ENCODE data around the gene SEMA5A. TPM values are rescaled to one million over a fixed set of nuclear protein-coding genes. Genes with fewer than 3 reads are reported as not detected.

The SEMA5A gene
- total and polyA plus RNA-seq, 7 donors: 0.24 to 3.9 (median 0.66) TPM

DNA sequence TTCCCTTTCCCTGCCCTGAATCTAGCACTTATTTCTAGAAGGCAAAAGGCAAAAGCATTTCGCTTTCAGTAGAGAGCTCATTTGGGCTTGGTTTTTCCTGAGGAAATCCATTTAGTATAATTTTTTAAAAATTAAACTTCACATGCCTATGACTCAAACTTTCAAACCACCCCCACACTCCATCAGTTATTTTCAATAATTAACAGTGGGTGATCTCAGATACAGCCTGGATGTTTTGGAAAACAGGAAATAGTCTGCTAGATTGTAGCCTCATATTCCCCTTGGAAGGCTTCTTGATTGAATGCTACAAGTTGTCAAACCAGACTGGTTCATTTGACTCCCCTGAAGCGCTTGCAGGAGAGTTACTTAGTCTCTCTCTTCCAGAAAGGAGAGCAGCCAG lies 40.6 kb downstream of the SEMA5A start:
- intact Hi-C loops (cut with DNase I): no loop called here
- H3K27me3 ChIP-seq (ENCODE audit: insufficient read depth in 3 of 3, low read length in 2 of 3): no peaks in the 10 kb centered on the region
- no peak for ATAC-seq
- no peak overlapping the region for H3K4me3 ChIP-seq
- no peaks in the 10 kb centered on the region for H3K36me3 ChIP-seq (ENCODE audit: insufficient read depth in 1 of 2, low read depth in 1 of 2)
- no peak overlapping the region for H3K27ac ChIP-seq
- DNase-seq: no peak
- TF ChIP-seq, protein P1, sequence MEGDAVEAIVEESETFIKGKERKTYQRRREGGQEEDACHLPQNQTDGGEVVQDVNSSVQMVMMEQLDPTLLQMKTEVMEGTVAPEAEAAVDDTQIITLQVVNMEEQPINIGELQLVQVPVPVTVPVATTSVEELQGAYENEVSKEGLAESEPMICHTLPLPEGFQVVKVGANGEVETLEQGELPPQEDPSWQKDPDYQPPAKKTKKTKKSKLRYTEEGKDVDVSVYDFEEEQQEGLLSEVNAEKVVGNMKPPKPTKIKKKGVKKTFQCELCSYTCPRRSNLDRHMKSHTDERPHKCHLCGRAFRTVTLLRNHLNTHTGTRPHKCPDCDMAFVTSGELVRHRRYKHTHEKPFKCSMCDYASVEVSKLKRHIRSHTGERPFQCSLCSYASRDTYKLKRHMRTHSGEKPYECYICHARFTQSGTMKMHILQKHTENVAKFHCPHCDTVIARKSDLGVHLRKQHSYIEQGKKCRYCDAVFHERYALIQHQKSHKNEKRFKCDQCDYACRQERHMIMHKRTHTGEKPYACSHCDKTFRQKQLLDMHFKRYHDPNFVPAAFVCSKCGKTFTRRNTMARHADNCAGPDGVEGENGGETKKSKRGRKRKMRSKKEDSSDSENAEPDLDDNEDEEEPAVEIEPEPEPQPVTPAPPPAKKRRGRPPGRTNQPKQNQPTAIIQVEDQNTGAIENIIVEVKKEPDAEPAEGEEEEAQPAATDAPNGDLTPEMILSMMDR (IDR thresholded peaks at IDR 0.05): no peak
- no peaks in the 10 kb centered on the region for H3K4me1 ChIP-seq
- H3K9me3 ChIP-seq: no peaks in the 10 kb centered on the region
- 80 to 87% (median 83%) methylated on average over 2 of the region's 2 CpGs for WGBS, 3 donors

DNA sequence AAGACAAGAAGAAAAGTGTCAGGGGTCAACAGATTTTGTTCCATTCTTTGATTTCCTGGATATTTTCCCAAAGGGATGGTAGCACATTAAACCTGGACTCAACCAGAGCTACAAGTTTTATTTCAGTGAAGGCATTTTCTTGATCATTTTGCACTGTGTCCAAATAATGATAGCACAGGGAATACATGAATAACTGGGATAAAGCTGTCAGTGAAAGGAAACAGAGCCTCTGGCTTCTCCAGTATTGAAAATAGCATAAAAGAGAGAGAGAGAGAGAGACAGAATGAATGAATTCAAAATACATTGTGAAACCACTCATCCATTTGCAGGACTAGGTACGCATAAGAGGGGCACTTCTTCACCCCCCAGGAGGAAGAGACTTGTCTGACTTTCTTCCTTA lies 43.0 kb downstream of the SEMA5A start:
- WGBS, 3 donors: 90 to 96% (median 90%) methylated on average over 1 of the region's 1 CpG
- intact Hi-C loops (cut with DNase I): no loop called here
- TF ChIP-seq, protein P1 (IDR thresholded peaks at IDR 0.05): no peak

GRCh38 chr5:9502050-9502834 lies 43.6 kb downstream of the SEMA5A start:
- Histone ChIP-seq H3K4me3 (no peak overlapping the region), H3K27me3 (ENCODE audit: insufficient read depth in 3 of 3, low read length in 2 of 3) (no peaks in the 10 kb centered on the region), H3K9me3 (no peaks in the 10 kb centered on the region), H3K36me3 (ENCODE audit: insufficient read depth in 1 of 2, low read depth in 1 of 2) (no peaks in the 10 kb centered on the region), H3K4me1 (no peaks in the 10 kb centered on the region), H3K27ac (no peak overlapping the region)
- no peak for DNase-seq
- WGBS, 3 donors: 57 to 61% (median 61%) methylated on average over 4 of the region's 4 CpGs
- TF ChIP-seq, protein P1 (IDR thresholded peaks at IDR 0.05): no peak
- intact Hi-C loops (cut with DNase I): no loop called here
- ATAC-seq: peak in 3 of 4 donors; percentile 49 to 88 (median 67)

More for the DNA sequence above, 43.0 kb downstream of the SEMA5A start:
- Histone ChIP-seq H3K27me3 (ENCODE audit: insufficient read depth in 3 of 3, low read length in 2 of 3) (no peaks in the 10 kb centered on the region), H3K9me3 (no peaks in the 10 kb centered on the region), H3K27ac (no peak overlapping the region), H3K36me3 (ENCODE audit: insufficient read depth in 1 of 2, low read depth in 1 of 2) (no peaks in the 10 kb centered on the region), H3K4me3 (no peak overlapping the region), H3K4me1 (no peaks in the 10 kb centered on the region)
- ATAC-seq: no peak
- no peak for DNase-seq

- Histone ChIP-seq H3K27me3 (ENCODE audit: insufficient read depth in 3 of 3, low read length in 2 of 3) (no peaks in the 10 kb centered on the region), H3K36me3 (ENCODE audit: insufficient read depth in 1 of 2, low read depth in 1 of 2) (no peaks in the 10 kb centered on the region), H3K4me1 (no peaks in the 10 kb centered on the region), H3K27ac (no peak overlapping the region), H3K4me3 (no peak overlapping the region), H3K9me3 (no peaks in the 10 kb centered on the region)
- intact Hi-C loops (cut with DNase I): no loop called here
- 86 to 90% (median 87%) methylated on average over 2 of the region's 2 CpGs for WGBS, 3 donors
- TF ChIP-seq, protein P1 (IDR thresholded peaks at IDR 0.05): no peak
- ATAC-seq (no peak), DNase-seq (no peak)
Measured at GRCh38 chr5:9500625-9501024, 45.2 kb downstream of the SEMA5A start.

- DNase-seq (no peak), ATAC-seq (no peak)
- TF ChIP-seq, protein P1 (IDR thresholded peaks at IDR 0.05): no peak
- WGBS, 3 donors: 77 to 81% (median 79%) methylated on average over 4 of the region's 4 CpGs
- Histone ChIP-seq H3K4me1 (no peaks in the 10 kb centered on the region), H3K27ac (no peak overlapping the region), H3K36me3 (ENCODE audit: insufficient read depth in 1 of 2, low read depth in 1 of 2) (no peaks in the 10 kb centered on the region), H3K27me3 (ENCODE audit: insufficient read depth in 3 of 3, low read length in 2 of 3) (no peaks in the 10 kb centered on the region), H3K4me3 (no peak overlapping the region), H3K9me3 (no peaks in the 10 kb centered on the region)
- intact Hi-C loops (cut with DNase I): no loop called here
Measured at GRCh38 chr5:9500193-9500592, 45.7 kb downstream of the SEMA5A start.
